ENCODE data around the gene KHDRBS1.
"Not testable (repeated sequence)": the region's sequence is repeated elsewhere in the genome, so short reads cannot be mapped to it uniquely, and the experiment has no call there.

The KHDRBS1 gene

DNA sequence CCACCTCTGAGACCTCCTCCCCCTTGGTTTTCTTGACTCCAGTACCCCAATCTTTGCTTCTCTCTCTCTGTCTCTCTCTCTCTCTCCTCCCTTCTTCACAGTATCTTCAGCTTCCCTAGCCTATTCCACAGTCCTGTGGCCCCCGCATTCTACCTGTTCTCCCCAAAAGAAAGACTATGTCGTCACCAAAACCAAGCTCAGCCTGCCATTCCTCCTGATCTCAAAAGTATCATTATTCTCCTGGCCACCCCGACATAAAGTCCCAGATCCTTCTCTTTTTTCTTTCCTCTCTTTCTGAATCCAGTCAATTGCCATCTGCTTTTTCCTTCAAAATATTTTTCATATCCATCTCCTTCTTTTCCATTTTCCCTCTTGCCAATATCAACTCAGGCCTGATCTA, 23.7 kb upstream of the KHDRBS1 start:
- TF ChIP-seq SP1 (IDR thresholded peaks at IDR 0.05) (no peak), ARNT (IDR thresholded peaks at IDR 0.05) (no peak), L3MBTL2 (conservative IDR thresholded peaks at IDR 0.05) (no peak), TARDBP (IDR thresholded peaks at IDR 0.05) (no peak), LEF1 (IDR thresholded peaks at IDR 0.05; ENCODE audit: borderline replicate concordance) (no peak), SUZ12 (IDR thresholded peaks at IDR 0.05) (no peak), FOXK2 (IDR thresholded peaks at IDR 0.05) (no peak), ELF4 (IDR thresholded peaks at IDR 0.05) (no peak), FOXA1 (IDR thresholded peaks at IDR 0.05) (no peak), HDGF (IDR thresholded peaks at IDR 0.05; ENCODE audit: borderline replicate concordance) (no peak), NFRKB (IDR thresholded peaks at IDR 0.05) (no peak), CTBP1 (IDR thresholded peaks at IDR 0.05; ENCODE audit: borderline replicate concordance) (no peak), BHLHE40 (IDR thresholded peaks at IDR 0.05; ENCODE audit: borderline replicate concordance) (no peak), ZNF384 (IDR thresholded peaks at IDR 0.05) (no peak), FOXM1 (IDR thresholded peaks at IDR 0.05; ENCODE audit: borderline replicate concordance) (no peak)
- TF ChIP-seq, protein P1, sequence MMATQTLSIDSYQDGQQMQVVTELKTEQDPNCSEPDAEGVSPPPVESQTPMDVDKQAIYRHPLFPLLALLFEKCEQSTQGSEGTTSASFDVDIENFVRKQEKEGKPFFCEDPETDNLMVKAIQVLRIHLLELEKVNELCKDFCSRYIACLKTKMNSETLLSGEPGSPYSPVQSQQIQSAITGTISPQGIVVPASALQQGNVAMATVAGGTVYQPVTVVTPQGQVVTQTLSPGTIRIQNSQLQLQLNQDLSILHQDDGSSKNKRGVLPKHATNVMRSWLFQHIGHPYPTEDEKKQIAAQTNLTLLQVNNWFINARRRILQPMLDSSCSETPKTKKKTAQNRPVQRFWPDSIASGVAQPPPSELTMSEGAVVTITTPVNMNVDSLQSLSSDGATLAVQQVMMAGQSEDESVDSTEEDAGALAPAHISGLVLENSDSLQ (IDR thresholded peaks at IDR 0.05), result no peak
- DNase-seq (ENCODE audit: extremely low spot score), result no peak
- ChIA-PET POLR2A (no interaction called here), CTCF (interaction anchor here (1.2 kb wide), 1 partner anchor 14 kb away, joined by 3 read pairs; no protein-coding TSS in a partner anchor)

- CTCF ChIA-PET, result no interaction called here
- POLR2A ChIA-PET, result interaction anchor here (1.5 kb wide), 1 partner anchor 81 kb away, joined by 3 read pairs; the partner anchor contains the start of gene TMEM39B
- no peak for TF ChIP-seq FOXM1 (IDR thresholded peaks at IDR 0.05; ENCODE audit: borderline replicate concordance)
- no peak for TF ChIP-seq SUZ12 (IDR thresholded peaks at IDR 0.05)
- TF ChIP-seq, protein P1 (IDR thresholded peaks at IDR 0.05), result no peak
- no peak for TF ChIP-seq BHLHE40 (IDR thresholded peaks at IDR 0.05; ENCODE audit: borderline replicate concordance)
- TF ChIP-seq L3MBTL2 (conservative IDR thresholded peaks at IDR 0.05), result no peak
- no peak for TF ChIP-seq NFRKB (IDR thresholded peaks at IDR 0.05)
- no peak for TF ChIP-seq CTBP1 (IDR thresholded peaks at IDR 0.05; ENCODE audit: borderline replicate concordance)
- no peak for TF ChIP-seq ZNF384 (IDR thresholded peaks at IDR 0.05)
- no peak for TF ChIP-seq HDGF (IDR thresholded peaks at IDR 0.05; ENCODE audit: borderline replicate concordance)
- TF ChIP-seq FOXA1 (IDR thresholded peaks at IDR 0.05), result no peak
- DNase-seq (ENCODE audit: extremely low spot score), result no peak
Observed at GRCh38 chr1:31991182-31991581, 22.5 kb upstream of the KHDRBS1 start.

GRCh38 chr1:31995263-31995662, 18.4 kb upstream of the KHDRBS1 start:
- no peak for TF ChIP-seq ZNF384 (IDR thresholded peaks at IDR 0.05)
- TF ChIP-seq SP1 (IDR thresholded peaks at IDR 0.05), result no peak
- no peak for TF ChIP-seq BHLHE40 (IDR thresholded peaks at IDR 0.05; ENCODE audit: borderline replicate concordance)
- no peak for TF ChIP-seq CTBP1 (IDR thresholded peaks at IDR 0.05; ENCODE audit: borderline replicate concordance)
- TF ChIP-seq SUZ12 (IDR thresholded peaks at IDR 0.05), result no peak
- no peak for TF ChIP-seq HDGF (IDR thresholded peaks at IDR 0.05; ENCODE audit: borderline replicate concordance)
- TF ChIP-seq FOXA1 (IDR thresholded peaks at IDR 0.05), result no peak
- no peak for TF ChIP-seq NFRKB (IDR thresholded peaks at IDR 0.05)
- TF ChIP-seq LEF1 (IDR thresholded peaks at IDR 0.05; ENCODE audit: borderline replicate concordance), result no peak
- TF ChIP-seq ELF4 (IDR thresholded peaks at IDR 0.05), result no peak
- TF ChIP-seq, protein P1 (IDR thresholded peaks at IDR 0.05), result no peak
- TF ChIP-seq TARDBP (IDR thresholded peaks at IDR 0.05), result no peak
- TF ChIP-seq ARNT (IDR thresholded peaks at IDR 0.05), result no peak
- TF ChIP-seq FOXK2 (IDR thresholded peaks at IDR 0.05), result no peak
- TF ChIP-seq L3MBTL2 (conservative IDR thresholded peaks at IDR 0.05), result no peak
- no peak for TF ChIP-seq FOXM1 (IDR thresholded peaks at IDR 0.05; ENCODE audit: borderline replicate concordance)
- ChIA-PET CTCF (no interaction called here), POLR2A (no interaction called here)
- no peak for DNase-seq (ENCODE audit: extremely low spot score)

DNA sequence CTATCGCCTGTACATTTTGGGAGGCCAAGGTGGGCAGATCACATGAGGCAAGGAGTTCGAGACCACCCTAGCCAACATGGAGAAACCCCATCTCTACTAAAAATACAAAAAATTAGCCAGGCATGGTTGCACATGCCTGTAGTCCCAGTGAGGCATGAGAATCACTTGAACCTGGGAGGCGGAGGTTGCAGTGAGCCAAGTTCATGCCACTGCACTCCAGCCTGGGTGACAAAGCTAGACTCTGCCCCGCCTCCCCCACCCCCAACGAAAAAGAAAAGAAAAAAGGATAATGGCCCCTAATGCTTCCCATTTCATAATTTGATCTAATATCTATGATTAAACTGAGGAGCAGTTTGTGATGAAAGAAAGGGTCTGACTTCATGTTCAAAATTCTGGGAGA, 17.5 kb upstream of the KHDRBS1 start:
- DNase-seq (ENCODE audit: extremely low spot score); CTCF ChIA-PET; POLR2A ChIA-PET: not testable (repeated sequence)

- DNase-seq (ENCODE audit: extremely low spot score), result no peak
- CTCF ChIA-PET, result interaction anchor here (0.6 kb wide), 1 partner anchor 9 kb away, joined by 4 read pairs; no protein-coding TSS in a partner anchor
- POLR2A ChIA-PET, result no interaction called here
- TF ChIP-seq CTBP1 (IDR thresholded peaks at IDR 0.05; ENCODE audit: borderline replicate concordance), result no peak
- no peak for TF ChIP-seq ARNT (IDR thresholded peaks at IDR 0.05)
Observed at GRCh38 chr1:32001863-32002262, 11.8 kb upstream of the KHDRBS1 start.

DNA sequence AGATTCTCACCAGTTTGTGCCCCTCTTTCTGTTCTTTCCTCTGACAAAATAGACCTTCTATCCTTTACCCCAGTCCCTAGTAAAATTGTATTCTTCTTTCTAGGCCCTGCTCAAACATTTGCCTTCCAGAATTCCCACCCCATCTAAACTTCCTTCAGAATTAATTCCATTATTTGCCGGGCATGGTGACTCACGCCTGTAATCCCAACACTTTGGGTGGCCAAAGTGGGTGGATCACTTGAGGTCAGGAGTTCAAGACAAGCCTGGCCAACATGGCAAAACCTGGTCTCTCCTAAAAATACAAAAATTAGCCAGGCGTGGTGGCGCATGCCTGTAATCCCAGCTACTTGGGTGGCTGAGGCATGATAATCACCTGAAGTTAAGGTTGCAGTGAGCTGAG, 11.4 kb upstream of the KHDRBS1 start:
- POLR2A ChIA-PET; DNase-seq (ENCODE audit: extremely low spot score): not testable (repeated sequence)
- CTCF ChIA-PET, result interaction anchor here (0.6 to 1.7 kb wide), 2 partner anchors 10 to 14 kb away, joined by 4 read pairs; no protein-coding TSS in a partner anchor

- POLR2A ChIA-PET, result interaction anchor here (0.6 to 2.0 kb wide), 2 partner anchors 9 to 104 kb away, joined by 3 to 14 read pairs; partner anchors contain the start of gene KHDRBS1
- no peak for DNase-seq (ENCODE audit: extremely low spot score)
- TF ChIP-seq FOXK2 (IDR thresholded peaks at IDR 0.05), result no peak
- TF ChIP-seq LEF1 (IDR thresholded peaks at IDR 0.05; ENCODE audit: borderline replicate concordance), result no peak
- no peak for TF ChIP-seq ELF4 (IDR thresholded peaks at IDR 0.05)
- TF ChIP-seq SP1 (IDR thresholded peaks at IDR 0.05), result no peak
- CTCF ChIA-PET, result interaction anchor here (0.7 to 0.8 kb wide), 2 partner anchors 67 to 99 kb away, joined by 3 to 7 read pairs; partner anchors contain the start of gene TMEM39B
Observed at GRCh38 chr1:32005522-32005921, 8.1 kb upstream of the KHDRBS1 start.
